Endothelial cell of umbilical vein (primary cell): ENCODE data around the gene TJP3. TPM values are rescaled to one million over a fixed set of nuclear protein-coding genes. Genes with fewer than 3 reads are reported as not detected.

Source experiments
- BruUV-seq: library from RNA; stranded (reverse); fragments of 400-500 nt; replicated peaks from 2 replicates; lab custom pipeline; 2021; lab: Mats Ljungman, UMichigan
- CTCF ChIA-PET: fragments of 300-600, 350-600 bp; sonication (Branson Sonifier 250); formaldehyde crosslinking; loops from one replicate; lab custom pipeline; 2021; ENCODE audit warnings: antibody characterized with exemption, inconsistent platforms; lab: Charles Lee
- POLR2A ChIA-PET: fragments of 300-600, 350-600 bp; sonication (Branson Sonifier 250); formaldehyde crosslinking; loops from one replicate; lab custom pipeline; 2021; ENCODE audit warnings: antibody characterized with exemption, inconsistent platforms; lab: Charles Lee
- DNase-seq: peaks from one replicate; pipeline ENCODE4 v3.0.0-alpha.2; 2011; ENCODE audit warnings: low read depth, low spot score
- FAIRE-seq: peaks from 2 replicates; lab custom pipeline; 2011; peaks lifted over from hg19 to GRCh38; lab: Jason Lieb, UNC
- H2AFZ ChIP-seq: 2 replicates; pipeline ENCODE4 v1.6.0; 2012; ENCODE audit warnings: low read depth, low read length, control low read depth, inconsistent platforms
- H3K27ac ChIP-seq: 2 replicates; pipeline ENCODE4 v1.5.1; 2011; ENCODE audit warnings: low read depth, mild to moderate bottlenecking, control low read depth, low read length, moderate library complexity; ENCODE audit not compliant: insufficient read depth
- H3K27me3 ChIP-seq, 2 experiments: 2 replicates each; pipeline versions ENCODE4 v1.6.0 to v1.6.1; 2011; ENCODE audit warnings: low read length in 2 of 2, mixed read lengths in 1 of 2; ENCODE audit not compliant: control insufficient read depth in 2 of 2, insufficient read depth in 2 of 2
- H3K36me3 ChIP-seq, 2 experiments: 2 replicates in 1 of 2; 3 replicates in 1 of 2; pipeline ENCODE4 v1.5.1; 2011; ENCODE audit warnings: low read length in 2 of 2, mild to moderate bottlenecking in 1 of 2, moderate library complexity in 1 of 2; ENCODE audit not compliant: control insufficient read depth in 2 of 2, insufficient read depth in 2 of 2; ENCODE audit errors: extremely low read depth in 1 of 2
- H3K4me1 ChIP-seq: 3 replicates; pipeline ENCODE4 v1.5.1; 2011; ENCODE audit warnings: mild to moderate bottlenecking, low read length; ENCODE audit not compliant: control insufficient read depth, insufficient read depth; ENCODE audit errors: extremely low read depth
- H3K4me2 ChIP-seq: 2 replicates; pipeline ENCODE4 v1.6.1; 2011; ENCODE audit warnings: low read length, control low read depth, mixed read lengths; ENCODE audit not compliant: insufficient read depth
- H3K4me3 ChIP-seq, 3 experiments: fragments of 200-600 bp in 1 of 3; sonication (generic), shearing (Covaris generic) in 1 of 3; replicated peaks in 1 of 3; 2 replicates each; pipeline ENCODE4 v1.5.1; 2011 to 2016; ENCODE audit warnings: control low read depth in 3 of 3, low read length in 3 of 3, mild to moderate bottlenecking in 2 of 3, inconsistent platforms in 1 of 3, low read depth in 1 of 3, moderate library complexity in 1 of 3; ENCODE audit not compliant: insufficient read depth in 1 of 3
- H3K79me2 ChIP-seq: 2 replicates; pipeline ENCODE4 v1.6.0; 2012; ENCODE audit warnings: low read length, inconsistent platforms; ENCODE audit not compliant: control insufficient read depth, insufficient read depth
- H3K9ac ChIP-seq: replicated peaks from 2 replicates; pipeline ENCODE3; 2011; ENCODE audit warnings: low read length, control low read depth; ENCODE audit not compliant: insufficient read depth; ENCODE audit errors: extremely low read depth
- H3K9me1 ChIP-seq: replicated peaks from 3 replicates; pipeline ENCODE4 v1.6.0; 2011; ENCODE audit warnings: mild to moderate bottlenecking, low read length; ENCODE audit not compliant: control insufficient read depth, insufficient read depth; ENCODE audit errors: extremely low read depth
- H3K9me3 ChIP-seq: replicated peaks from 2 replicates; pipeline ENCODE4 v1.5.1; 2012; ENCODE audit warnings: low read length, inconsistent platforms; ENCODE audit not compliant: control insufficient read depth, insufficient read depth
- H4K20me1 ChIP-seq: replicated peaks from 2 replicates; pipeline ENCODE3; 2011; ENCODE audit warnings: mild to moderate bottlenecking, low read length; ENCODE audit not compliant: control insufficient read depth, insufficient read depth; ENCODE audit errors: extremely low read depth
- EZH2 ChIP-seq: IDR thresholded peaks from 2 replicates; pipeline ENCODE4 v1.6.1; 2012; ENCODE audit warnings: borderline replicate concordance, low read depth, mild to moderate bottlenecking, moderate library complexity, low read length, inconsistent platforms; ENCODE audit not compliant: severe bottlenecking
- FOS ChIP-seq: IDR thresholded peaks from 2 replicates; pipeline ENCODE4 v1.6.1; 2011; ENCODE audit warnings: mild to moderate bottlenecking, low read length, moderate library complexity, borderline replicate concordance; ENCODE audit not compliant: insufficient read depth
- GATA2 ChIP-seq: IDR thresholded peaks from 2 replicates; pipeline ENCODE4 v1.7.0; 2011; ENCODE audit warnings: low read depth, mild to moderate bottlenecking, moderate library complexity, mixed read lengths, low read length; ENCODE audit not compliant: insufficient read length, insufficient read depth
- JUN ChIP-seq: IDR thresholded peaks from 2 replicates; pipeline ENCODE4 v1.6.1; 2011; ENCODE audit warnings: borderline replicate concordance, low read depth; ENCODE audit not compliant: insufficient read length, insufficient read depth
- MYC ChIP-seq: IDR thresholded peaks from one replicate; pipeline ENCODE4 v1.6.1; 2011; ENCODE audit warnings: mild to moderate bottlenecking, low read depth, low read length
- POLR2A ChIP-seq: IDR thresholded peaks from 2 replicates; pipeline ENCODE4 v1.6.1; 2012; ENCODE audit warnings: low read depth, mild to moderate bottlenecking, control low read depth, low read length
- POLR2AphosphoS5 ChIP-seq: IDR thresholded peaks from 2 replicates; pipeline ENCODE4 v1.6.1; 2012; ENCODE audit warnings: low read depth, mild to moderate bottlenecking, control low read depth, low read length, moderate library complexity; ENCODE audit not compliant: insufficient read depth
- dilution Hi-C: fragments of 300-500 bp; cut with MboI; formaldehyde crosslinking; loops from one replicate; pipeline ENCODE4 v1.15.0; 2019; ENCODE audit warnings: low sequenced_read_pairs; ENCODE audit not compliant: extremely low pct_ligation_motif_present
- intact Hi-C: fragments of 100-400 bp; cut with micrococcal nuclease; formaldehyde crosslinking; loops from one replicate; pipeline ENCODE4 v1.10.0; 2022
- polyA plus RNA-seq, 4 experiments: library from polyadenylated mRNA; depleted of rRNA in 3 of 4; stranded (reverse) in 3 of 4; unstranded in 1 of 4; fragments of >200 nt; gene quantifications; 2 replicates each; pipeline versions ENCODE4 v1.2.1 to v1.2.3, GENCODE V29; 2011 to 2012; ENCODE audit warnings: missing spikeins in 1 of 4
- total RNA-seq: library from RNA; stranded (reverse); gene quantifications from 2 replicates; pipeline ENCODE4 v1.2.3, GENCODE V29; 2021
- TF ChIP-seq, protein P1 (sequence below): IDR thresholded peaks from 2 replicates; pipeline ENCODE4 v1.6.1; 2011; ENCODE audit not compliant: insufficient read depth, insufficient read length
- TF ChIP-seq, protein P2 (sequence below), 2 donors: IDR thresholded peaks; 1 replicate in 1 of 2; 2 replicates in 1 of 2; pipeline ENCODE4 v1.5.1; 2011; ENCODE audit warnings: low read length in 2 of 2, mild to moderate bottlenecking in 2 of 2, moderate library complexity in 2 of 2, control low read depth in 1 of 2, inconsistent platforms in 1 of 2, low read depth in 1 of 2; ENCODE audit not compliant: insufficient read depth in 1 of 2; ENCODE audit errors: extremely low read depth in 1 of 2

The TJP3 gene
- total and polyA plus RNA-seq, 2 donors (not counting 3 experiments of a cell fraction or from before 2014, with no cell fraction given) = 0.10 TPM; not detected in 1

- no peak for TF ChIP-seq EZH2
- TF ChIP-seq, protein P1, sequence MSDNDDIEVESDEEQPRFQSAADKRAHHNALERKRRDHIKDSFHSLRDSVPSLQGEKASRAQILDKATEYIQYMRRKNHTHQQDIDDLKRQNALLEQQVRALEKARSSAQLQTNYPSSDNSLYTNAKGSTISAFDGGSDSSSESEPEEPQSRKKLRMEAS = no peak
- TF ChIP-seq JUN = no peak
- TF ChIP-seq FOS = no peak
- no peak for TF ChIP-seq POLR2A
- no peak for TF ChIP-seq POLR2AphosphoS5
- TF ChIP-seq MYC = no peak
- TF ChIP-seq GATA2 = no peak
- TF ChIP-seq, protein P2, sequence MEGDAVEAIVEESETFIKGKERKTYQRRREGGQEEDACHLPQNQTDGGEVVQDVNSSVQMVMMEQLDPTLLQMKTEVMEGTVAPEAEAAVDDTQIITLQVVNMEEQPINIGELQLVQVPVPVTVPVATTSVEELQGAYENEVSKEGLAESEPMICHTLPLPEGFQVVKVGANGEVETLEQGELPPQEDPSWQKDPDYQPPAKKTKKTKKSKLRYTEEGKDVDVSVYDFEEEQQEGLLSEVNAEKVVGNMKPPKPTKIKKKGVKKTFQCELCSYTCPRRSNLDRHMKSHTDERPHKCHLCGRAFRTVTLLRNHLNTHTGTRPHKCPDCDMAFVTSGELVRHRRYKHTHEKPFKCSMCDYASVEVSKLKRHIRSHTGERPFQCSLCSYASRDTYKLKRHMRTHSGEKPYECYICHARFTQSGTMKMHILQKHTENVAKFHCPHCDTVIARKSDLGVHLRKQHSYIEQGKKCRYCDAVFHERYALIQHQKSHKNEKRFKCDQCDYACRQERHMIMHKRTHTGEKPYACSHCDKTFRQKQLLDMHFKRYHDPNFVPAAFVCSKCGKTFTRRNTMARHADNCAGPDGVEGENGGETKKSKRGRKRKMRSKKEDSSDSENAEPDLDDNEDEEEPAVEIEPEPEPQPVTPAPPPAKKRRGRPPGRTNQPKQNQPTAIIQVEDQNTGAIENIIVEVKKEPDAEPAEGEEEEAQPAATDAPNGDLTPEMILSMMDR (IDR thresholded peaks at IDR 0.05; ENCODE audit: extremely low read depth in 1 of 2, insufficient read depth in 1 of 2, low read depth in 1 of 2, low read length in 2 of 2) = no peak
- Histone ChIP-seq H3K9me3 (no peaks in the 10 kb centered on the region), H2AFZ (no peak overlapping the region), H3K27ac (no peak overlapping the region), H4K20me1 (no peaks in the 10 kb centered on the region), H3K9me1 (no peaks in the 10 kb centered on the region), H3K4me2 (no peak overlapping the region), H3K79me2 (no peaks in the 10 kb centered on the region), H3K27me3 (no peaks in the 10 kb centered on the region), H3K4me1 (no peaks in the 10 kb centered on the region), H3K4me3 (no peak overlapping the region), H3K9ac (no peak overlapping the region), H3K36me3 (no peaks in the 10 kb centered on the region)
- no peak for FAIRE-seq
- intact Hi-C loops = no loop called here
- no peak for DNase-seq
- dilution Hi-C loops = no loop called here
- ChIA-PET POLR2A (interaction anchor here (0.6 kb wide), 1 partner anchor 1015 kb away, joined by 3 read pairs; no protein-coding TSS in a partner anchor), CTCF (no interaction called here)
- no TSS peak for BruUV-seq
Observed at GRCh38 chr19:3774621-3775373, 66.6 kb downstream of the TJP3 start.
